Upper lobe of left lung (tissue), 4 donors: Measurements from ENCODE around the gene DROSHA.

Experiments
- EP300 ChIP-seq, 4 donors: sonication (generic); formaldehyde crosslinking; IDR thresholded peaks; one replicate each; pipeline ENCODE4 v1.5.1; 2017; ENCODE audit warnings: antibody characterized with exemption in 4 of 4, control low read depth in 2 of 4
- POLR2A ChIP-seq, 4 donors: fragments of 450-650 bp; IDR thresholded peaks; one replicate each; pipeline ENCODE4 v1.5.1; 2016 to 2017; ENCODE audit warnings: antibody characterized with exemption in 4 of 4, mild to moderate bottlenecking in 2 of 4
- TF ChIP-seq, protein P1 (sequence below), 6 experiments: fragments of 450-650 bp in 4 of 6; fragments of 200-600 bp in 2 of 6; sonication (generic) in 2 of 6; IDR thresholded peaks; one replicate each; pipeline ENCODE4 v1.5.1; 2016 to 2019; ENCODE audit warnings: antibody characterized with exemption in 6 of 6

DNA sequence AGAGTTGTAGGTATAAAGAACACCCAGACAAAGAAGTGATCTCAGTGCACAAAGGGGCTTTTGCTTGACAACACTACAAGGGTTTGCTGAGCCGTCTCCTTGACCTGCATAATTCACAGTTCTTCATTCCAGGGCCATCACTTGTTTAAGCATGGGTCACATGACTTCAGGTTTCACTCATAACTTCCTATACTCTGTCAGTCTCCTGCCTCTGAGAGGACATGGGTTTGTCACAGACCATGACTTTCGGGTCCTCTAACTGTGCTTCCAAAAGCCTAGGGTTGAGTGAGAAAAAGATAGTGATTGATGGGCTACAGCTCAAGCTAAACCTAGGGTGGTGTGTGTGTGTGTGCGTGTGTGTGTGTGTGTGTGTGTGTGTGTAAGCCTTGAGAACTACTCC, 172.1 kb downstream of the DROSHA start:
- TF ChIP-seq, protein P1, sequence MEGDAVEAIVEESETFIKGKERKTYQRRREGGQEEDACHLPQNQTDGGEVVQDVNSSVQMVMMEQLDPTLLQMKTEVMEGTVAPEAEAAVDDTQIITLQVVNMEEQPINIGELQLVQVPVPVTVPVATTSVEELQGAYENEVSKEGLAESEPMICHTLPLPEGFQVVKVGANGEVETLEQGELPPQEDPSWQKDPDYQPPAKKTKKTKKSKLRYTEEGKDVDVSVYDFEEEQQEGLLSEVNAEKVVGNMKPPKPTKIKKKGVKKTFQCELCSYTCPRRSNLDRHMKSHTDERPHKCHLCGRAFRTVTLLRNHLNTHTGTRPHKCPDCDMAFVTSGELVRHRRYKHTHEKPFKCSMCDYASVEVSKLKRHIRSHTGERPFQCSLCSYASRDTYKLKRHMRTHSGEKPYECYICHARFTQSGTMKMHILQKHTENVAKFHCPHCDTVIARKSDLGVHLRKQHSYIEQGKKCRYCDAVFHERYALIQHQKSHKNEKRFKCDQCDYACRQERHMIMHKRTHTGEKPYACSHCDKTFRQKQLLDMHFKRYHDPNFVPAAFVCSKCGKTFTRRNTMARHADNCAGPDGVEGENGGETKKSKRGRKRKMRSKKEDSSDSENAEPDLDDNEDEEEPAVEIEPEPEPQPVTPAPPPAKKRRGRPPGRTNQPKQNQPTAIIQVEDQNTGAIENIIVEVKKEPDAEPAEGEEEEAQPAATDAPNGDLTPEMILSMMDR (IDR thresholded peaks at IDR 0.05): no peak
- no peak for TF ChIP-seq POLR2A (IDR thresholded peaks at IDR 0.05)
- no peak for TF ChIP-seq EP300 (IDR thresholded peaks at IDR 0.05)
